Right ventricle myocardium superior (tissue), 1 donor: ENCODE measurements around the gene HGF. TPM values are rescaled to one million over a fixed set of nuclear protein-coding genes. Genes with fewer than 3 reads are reported as not detected.

Source experiments
- ATAC-seq: fragments of 200-7000 bp; cut with Tn5 transposase; one replicate; pipeline ENCODE4 v1.9.1; 2020; ENCODE audit warnings: mild to moderate bottlenecking; ENCODE audit not compliant: poor library complexity
- DNase-seq: peaks from one replicate; pipeline ENCODE4 v3.0.0-alpha.2; 2020
- intact Hi-C: fragments of 100-400 bp; cut with DNase I; formaldehyde crosslinking; loops from one replicate; pipeline ENCODE4 v1.11.2; 2022
- total RNA-seq: library from RNA; stranded (reverse); fragmentation: NEBNext Ultra II Directional; extraction: Animal tissue kit (Norgen Biotek cat#: 25700); gene quantifications from one replicate; pipeline ENCODE4 v1.2.1, GENCODE V29; 2021
- donor health status: DM: no; HTN: yes; CAD: no; lungs with severe emphysema.

Gene HGF
- total RNA-seq, 1 donor from 2014 or later: 1.6 TPM

- ATAC-seq: no peak
- intact Hi-C loops: no loop called here
- DNase-seq: no peak
Measured at GRCh38 chr7:81779706-81780105, 9.9 kb upstream of the HGF start.

GRCh38 chr7:81777697-81778096 lies 7.8 kb upstream of the HGF start:
- DNase-seq: no peak
- no peak for ATAC-seq
- intact Hi-C loops: no loop called here

- ATAC-seq: no peak
- no peak for DNase-seq
- intact Hi-C loops: no loop called here
Measured at GRCh38 chr7:81776948-81777630, 7.2 kb upstream of the HGF start.

- ATAC-seq: no peak
- intact Hi-C loops: no loop called here
- DNase-seq: no peak
Measured at GRCh38 chr7:81776161-81776560, 6.3 kb upstream of the HGF start.

DNA sequence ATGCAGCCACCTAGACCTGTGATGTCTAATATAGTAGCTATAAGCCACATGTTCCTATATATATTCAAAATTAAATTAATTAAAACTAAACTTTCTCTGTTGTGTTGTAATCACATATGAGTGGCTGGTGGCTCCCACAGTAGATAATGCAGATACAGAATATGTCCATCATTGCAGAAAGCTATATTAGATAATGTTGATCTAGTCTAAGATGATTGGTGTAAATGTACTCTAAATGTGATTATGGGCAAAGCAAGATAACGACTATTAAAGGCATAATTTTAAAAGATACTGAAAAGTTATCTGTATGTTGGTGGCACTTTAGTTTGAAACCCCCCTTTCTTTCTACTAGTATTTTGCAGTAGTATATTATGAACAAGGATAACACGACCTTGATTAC lies 5.7 kb upstream of the HGF start:
- intact Hi-C loops: no loop called here
- ATAC-seq (no peak), DNase-seq (no peak)

DNA sequence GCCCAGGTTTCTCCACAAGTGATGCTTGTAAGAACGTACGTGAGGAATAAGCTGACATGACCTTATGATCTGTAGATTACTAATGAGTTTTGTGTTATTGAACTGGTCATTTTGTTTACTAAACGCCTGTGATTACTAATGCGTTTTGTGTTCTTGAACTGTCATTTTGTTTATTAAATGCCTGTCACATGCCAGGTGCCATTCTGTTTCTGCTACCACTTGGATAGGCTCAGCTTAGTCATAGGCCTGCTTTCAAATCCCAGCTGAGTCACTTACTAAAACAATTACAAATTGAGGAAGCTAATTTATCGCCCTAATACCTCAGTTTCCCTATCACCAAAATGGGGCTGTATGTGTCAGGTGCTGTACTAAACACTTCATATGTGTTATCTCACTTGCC lies 4.7 kb upstream of the HGF start:
- DNase-seq: no peak
- intact Hi-C loops: no loop called here
- ATAC-seq: no peak

DNA sequence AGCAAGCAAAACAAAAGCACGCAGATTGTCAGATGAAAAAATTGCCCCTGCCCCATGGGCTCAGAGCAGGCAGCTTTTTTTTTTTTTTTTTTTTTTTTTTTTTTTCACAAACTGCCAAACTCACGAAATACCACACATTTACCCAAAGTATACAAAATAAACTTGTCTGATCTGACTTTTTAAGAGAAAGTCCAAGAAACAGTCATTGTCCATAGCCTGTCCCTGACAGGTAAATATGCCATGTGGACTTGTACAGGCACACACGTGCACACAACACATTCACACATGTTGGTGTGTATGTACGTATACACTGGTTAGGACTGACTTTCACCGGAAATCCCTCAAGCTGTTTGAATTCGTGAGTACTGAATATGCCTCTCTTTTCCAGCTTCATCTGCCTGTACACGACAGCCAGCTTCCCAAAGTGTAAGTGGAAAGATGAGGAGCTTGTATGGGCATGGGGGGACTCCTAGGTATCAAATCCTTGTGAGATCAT lies 929 bp upstream of the HGF start:
- peak; percentile 8 for ATAC-seq
- DNase-seq: no peak
- intact Hi-C loops: no loop called here

GRCh38 chr7:81768951-81769778 lies 682 bp downstream of the HGF start:
- DNase-seq: no peak
- intact Hi-C loops: no loop called here
- peak; percentile 42 for ATAC-seq

GRCh38 chr7:81767926-81768325 lies 1.9 kb downstream of the HGF start:
- DNase-seq (no peak), ATAC-seq (peak; percentile 17)
- intact Hi-C loops: no loop called here

GRCh38 chr7:81761821-81762220 lies 8.0 kb downstream of the HGF start:
- DNase-seq (no peak), ATAC-seq (no peak)
- intact Hi-C loops: no loop called here

DNA sequence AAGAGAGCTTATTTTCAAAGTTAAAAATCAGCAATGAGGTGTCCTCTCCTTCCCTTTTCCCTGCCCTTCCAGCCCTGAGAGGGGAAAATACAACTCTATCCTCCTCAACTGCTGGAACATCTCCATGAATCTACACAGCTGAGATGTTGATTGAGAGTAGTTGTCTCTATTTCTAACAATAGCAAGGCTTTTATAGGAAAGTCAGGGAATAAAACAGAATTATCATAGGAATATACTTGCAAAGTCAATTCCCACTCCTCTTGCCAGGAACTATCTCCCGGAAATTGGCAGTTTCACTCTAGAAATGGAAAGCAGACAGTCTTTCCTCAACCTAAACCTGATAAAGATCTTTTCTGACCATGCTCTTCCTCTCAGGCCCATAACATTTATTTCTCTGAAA lies 8.8 kb downstream of the HGF start:
- no peak for ATAC-seq
- intact Hi-C loops: no loop called here
- DNase-seq: no peak

GRCh38 chr7:81754918-81755696 lies 14.7 kb downstream of the HGF start:
- DNase-seq (no peak), ATAC-seq (no peak)
- intact Hi-C loops: no loop called here

- DNase-seq: no peak
- ATAC-seq: no peak
- intact Hi-C loops: no loop called here
Measured at GRCh38 chr7:81753392-81753791, 16.5 kb downstream of the HGF start.

GRCh38 chr7:81752318-81752714 lies 17.5 kb downstream of the HGF start:
- DNase-seq (no peak), ATAC-seq (no peak)
- intact Hi-C loops: no loop called here

- DNase-seq (no peak), ATAC-seq (no peak)
- intact Hi-C loops: no loop called here
Measured at GRCh38 chr7:81751619-81752317, 18.1 kb downstream of the HGF start.

DNA sequence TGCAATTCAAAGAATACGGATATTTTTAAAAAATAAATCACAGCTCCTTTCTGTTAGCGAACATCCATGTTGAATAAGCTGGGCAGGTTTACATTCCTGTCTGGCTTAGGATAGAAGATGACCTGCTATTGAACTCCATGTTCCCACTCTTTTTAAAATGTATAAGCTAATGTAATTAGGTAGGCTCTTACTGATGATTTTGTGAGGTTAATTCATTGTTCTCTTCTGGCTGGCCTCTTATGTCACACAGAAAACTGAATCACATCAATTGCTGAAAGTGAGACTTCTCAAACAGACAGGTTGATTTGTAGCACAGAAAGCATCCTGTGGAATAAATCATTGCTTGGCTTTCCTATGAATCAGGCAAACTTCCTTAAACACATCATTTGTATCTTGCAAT lies 24.2 kb downstream of the HGF start:
- no peak for DNase-seq
- intact Hi-C loops: no loop called here
- ATAC-seq: no peak

DNA sequence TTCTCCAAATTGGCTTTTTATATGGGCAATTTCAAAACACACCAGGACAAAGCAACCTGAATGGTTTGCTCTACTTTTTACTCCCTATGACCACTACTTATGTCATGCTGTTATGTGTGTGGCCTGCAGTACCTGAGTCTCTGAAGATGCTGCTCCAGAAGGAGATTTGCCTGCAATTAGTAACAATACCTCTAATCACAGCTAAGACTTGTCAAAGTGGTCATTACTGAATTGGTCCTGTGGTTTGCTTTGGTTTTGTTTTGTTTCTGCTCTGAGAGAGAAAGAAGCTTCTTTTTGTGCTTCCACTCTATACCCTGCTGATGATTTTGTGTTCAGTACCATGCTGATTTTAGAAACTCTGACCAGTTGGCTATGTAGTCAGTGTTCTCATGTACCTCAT lies 25.5 kb downstream of the HGF start:
- DNase-seq (no peak), ATAC-seq (no peak)
- intact Hi-C loops: no loop called here

DNA sequence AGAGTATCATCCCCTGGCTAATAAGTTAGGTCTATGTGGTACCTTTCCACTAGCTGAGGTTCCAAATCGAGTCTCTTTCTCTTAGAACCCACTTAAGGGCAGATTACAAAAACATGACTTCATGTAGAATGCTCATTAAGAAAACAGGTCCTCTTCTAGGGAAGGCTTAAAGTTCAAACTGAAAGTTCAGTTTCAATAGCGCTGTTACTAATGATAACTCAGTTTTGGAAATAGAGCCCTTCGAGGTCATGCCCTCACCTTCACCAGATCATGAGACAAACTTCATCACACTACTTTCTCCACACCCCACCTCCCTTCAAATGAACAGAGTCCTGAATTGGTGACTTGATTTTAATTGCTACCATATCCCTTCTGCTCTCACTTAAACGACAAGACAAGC lies 26.2 kb downstream of the HGF start:
- no peak for ATAC-seq
- no peak for DNase-seq
- intact Hi-C loops: no loop called here

GRCh38 chr7:81743201-81743600 lies 26.6 kb downstream of the HGF start:
- intact Hi-C loops: no loop called here
- DNase-seq (no peak), ATAC-seq (no peak)
